LNCaP clone FGC (cell line): Measurements from ENCODE around the gene EIF4G3.
"Not testable (repeated sequence)": the region's sequence is repeated elsewhere in the genome, so short reads cannot be mapped to it uniquely, and the experiment has no call there.

Source experiments
- DNase-seq: peaks from one replicate; pipeline ENCODE4 v3.0.0-alpha.2; 2011; ENCODE audit warnings: low read depth
- H3K4me3 ChIP-seq: 2 replicates; pipeline ENCODE4 v1.5.1; 2011; ENCODE audit warnings: mild to moderate bottlenecking, low read depth, low read length, control low read depth
- TF ChIP-seq, protein P1 (sequence below): IDR thresholded peaks from 2 replicates; pipeline ENCODE4 v1.5.1; 2012; ENCODE audit warnings: mild to moderate bottlenecking; ENCODE audit not compliant: control insufficient read depth, insufficient read depth; ENCODE audit errors: extremely low read depth

The EIF4G3 gene

DNA sequence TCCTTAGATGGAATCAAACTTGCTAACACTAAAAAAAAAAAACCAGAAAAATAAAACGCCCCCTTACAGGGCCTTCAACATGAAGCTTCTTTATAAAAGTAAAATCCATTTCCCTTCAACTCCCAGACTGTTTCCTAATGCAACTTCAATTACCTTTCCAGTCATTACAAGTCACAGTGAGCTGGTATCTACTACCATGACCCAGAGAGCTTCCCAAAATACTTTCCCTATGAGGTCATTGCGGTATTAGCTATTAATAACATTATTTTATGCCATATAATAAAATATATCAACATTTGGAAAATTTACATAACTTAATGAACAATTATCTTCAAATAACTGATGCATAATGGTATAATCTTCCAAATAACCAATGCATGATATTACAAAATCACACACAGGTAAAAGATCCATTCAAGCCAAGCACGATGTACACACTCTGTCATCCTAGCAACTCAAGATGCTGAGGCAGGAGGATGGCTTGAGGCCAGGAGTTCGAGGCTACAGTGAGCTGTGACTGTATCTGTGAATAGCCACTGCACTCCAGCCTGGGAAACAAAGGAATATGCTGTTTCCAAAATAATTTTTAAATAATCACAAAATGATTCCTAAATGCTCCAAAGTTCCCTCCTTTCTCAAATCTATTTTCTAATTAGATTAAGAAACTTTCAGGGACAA, 24.1 kb downstream of the EIF4G3 start:
- DNase-seq, result no peak
- TF ChIP-seq, protein P1, sequence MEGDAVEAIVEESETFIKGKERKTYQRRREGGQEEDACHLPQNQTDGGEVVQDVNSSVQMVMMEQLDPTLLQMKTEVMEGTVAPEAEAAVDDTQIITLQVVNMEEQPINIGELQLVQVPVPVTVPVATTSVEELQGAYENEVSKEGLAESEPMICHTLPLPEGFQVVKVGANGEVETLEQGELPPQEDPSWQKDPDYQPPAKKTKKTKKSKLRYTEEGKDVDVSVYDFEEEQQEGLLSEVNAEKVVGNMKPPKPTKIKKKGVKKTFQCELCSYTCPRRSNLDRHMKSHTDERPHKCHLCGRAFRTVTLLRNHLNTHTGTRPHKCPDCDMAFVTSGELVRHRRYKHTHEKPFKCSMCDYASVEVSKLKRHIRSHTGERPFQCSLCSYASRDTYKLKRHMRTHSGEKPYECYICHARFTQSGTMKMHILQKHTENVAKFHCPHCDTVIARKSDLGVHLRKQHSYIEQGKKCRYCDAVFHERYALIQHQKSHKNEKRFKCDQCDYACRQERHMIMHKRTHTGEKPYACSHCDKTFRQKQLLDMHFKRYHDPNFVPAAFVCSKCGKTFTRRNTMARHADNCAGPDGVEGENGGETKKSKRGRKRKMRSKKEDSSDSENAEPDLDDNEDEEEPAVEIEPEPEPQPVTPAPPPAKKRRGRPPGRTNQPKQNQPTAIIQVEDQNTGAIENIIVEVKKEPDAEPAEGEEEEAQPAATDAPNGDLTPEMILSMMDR, result no peak
- no peak overlapping the region for H3K4me3 ChIP-seq

DNA sequence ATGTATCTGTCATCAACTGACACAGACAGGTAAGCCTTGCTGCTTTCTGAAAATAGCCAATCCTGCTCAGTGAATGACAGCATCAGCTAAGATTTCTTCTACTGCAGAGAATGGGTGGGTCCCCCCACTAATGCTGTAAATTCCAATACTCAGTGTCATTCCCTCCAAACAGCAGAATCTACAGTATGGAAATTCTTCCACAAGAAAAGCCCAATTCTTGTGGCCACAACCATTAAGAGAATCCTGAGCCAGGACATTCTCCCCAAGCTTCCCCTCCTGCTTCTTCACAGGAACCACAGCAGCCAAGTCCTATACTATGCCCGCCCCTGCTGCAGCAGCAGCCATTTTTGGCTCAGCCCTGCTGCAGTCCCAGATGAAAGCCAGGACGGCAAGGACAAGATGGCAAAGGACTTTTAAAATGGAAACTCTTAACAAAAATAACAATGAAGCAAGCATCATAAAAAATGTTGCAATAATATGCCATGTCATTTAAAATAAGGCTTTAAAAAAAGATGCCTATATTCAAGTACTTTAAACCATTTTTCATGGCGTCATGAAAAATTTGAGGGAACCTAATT, 26.8 kb downstream of the EIF4G3 start:
- TF ChIP-seq, protein P1, result no peak
- no peak for DNase-seq
- no peak overlapping the region for H3K4me3 ChIP-seq

DNA sequence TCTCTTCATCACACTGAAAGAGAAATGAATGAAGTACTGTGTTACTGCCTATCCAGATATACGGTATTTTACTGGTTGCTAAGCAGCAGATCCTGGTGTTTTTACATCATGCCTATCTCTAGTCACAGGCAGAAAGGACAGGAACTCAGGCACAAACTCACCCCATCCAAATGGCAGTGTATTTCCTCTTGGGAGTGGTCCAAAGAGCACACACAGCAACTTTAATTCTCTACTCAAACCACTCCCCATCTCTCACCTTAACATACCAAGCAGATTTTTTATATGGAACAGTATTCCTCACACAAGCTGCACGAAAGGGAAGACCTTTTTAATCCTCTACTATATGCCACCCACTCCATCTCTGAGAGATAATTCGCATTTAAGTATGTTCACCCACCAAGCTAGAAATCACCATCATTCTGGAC, 27.3 kb downstream of the EIF4G3 start:
- TF ChIP-seq, protein P1, result no peak
- H3K4me3 ChIP-seq, result no peak overlapping the region
- peak; percentile 75 for DNase-seq

DNA sequence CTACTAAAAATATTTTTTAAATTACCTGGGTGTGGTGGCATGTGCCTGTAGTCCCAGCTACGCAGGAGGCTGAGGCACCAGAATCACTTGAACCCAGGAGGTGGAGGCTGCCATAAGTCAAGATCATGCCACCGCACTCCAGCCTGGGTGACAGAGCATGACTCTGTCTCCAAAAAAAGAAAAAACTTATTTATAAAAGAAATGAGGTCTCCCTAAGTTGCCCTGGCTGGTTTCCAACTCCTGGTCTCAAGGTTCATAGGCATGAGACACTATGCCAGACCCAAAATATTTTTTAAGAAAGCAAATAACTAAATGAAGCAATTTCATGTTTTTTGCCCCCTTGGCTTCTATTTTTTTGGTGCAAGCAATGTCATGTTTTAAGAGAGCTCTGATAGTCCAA, 32.9 kb downstream of the EIF4G3 start:
- TF ChIP-seq, protein P1, result no peak
- no peak overlapping the region for H3K4me3 ChIP-seq
- DNase-seq, result no peak

DNA sequence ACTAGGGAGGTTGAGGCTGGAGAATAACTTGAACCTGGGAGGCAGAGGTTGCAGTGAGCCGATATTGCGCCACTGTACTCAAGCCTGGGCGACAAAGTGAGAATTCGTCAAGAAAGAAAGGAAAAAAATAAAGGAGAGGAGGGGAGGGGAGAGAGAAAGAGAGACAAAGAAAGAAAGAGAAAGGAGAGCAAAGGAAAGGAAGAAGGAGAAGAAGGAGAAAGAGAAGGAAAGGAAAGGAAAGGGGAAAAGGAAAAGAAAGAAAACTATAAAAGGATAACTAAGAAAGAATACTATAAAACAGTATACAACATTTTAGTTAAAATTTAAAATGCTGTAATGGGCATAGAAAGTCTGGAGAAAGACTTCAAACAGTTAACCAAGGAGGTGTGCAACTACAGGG, 33.6 kb downstream of the EIF4G3 start:
- DNase-seq, result no peak
- no peak overlapping the region for H3K4me3 ChIP-seq
- TF ChIP-seq, protein P1, result no peak

DNA sequence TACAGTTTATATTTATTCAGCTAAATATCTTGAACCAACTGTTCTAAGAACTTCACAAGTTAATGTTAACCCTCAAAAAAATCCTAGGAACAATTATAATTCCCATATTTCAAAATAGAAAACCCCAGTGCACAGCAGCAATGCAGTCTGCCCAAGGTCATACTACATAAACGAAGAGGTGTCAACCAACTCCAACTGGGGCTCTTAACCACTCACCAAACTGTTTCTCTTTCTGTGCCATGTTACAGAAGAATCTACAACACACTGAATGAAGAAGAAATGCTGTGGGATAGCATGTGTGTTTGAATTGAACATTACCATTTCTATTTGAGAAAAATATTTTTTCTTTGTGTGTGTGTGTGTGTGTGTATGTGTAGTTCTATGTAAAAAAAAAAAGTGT, 35.7 kb downstream of the EIF4G3 start:
- DNase-seq, result no peak
- no peak overlapping the region for H3K4me3 ChIP-seq
- TF ChIP-seq, protein P1, result no peak

DNA sequence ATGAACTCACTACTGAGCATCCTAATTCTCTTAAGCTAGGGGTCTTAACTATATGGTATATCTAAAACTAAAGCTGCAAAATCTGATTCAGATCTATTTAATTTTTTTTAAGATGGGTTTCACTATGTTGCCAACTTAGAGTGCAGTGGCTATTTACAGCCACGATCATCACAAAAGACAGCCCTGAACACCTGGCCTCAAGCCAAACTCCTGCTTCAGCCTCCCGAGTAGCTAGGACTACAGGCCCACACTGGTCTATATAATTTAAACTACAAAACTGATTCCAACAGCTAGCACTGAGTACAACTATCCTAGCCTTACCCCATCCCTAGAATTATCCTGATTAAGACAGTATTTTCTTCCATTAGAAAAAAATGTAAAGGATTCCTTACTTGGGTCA, 37.1 kb downstream of the EIF4G3 start:
- DNase-seq, result no peak
- TF ChIP-seq, protein P1, result no peak
- no peak overlapping the region for H3K4me3 ChIP-seq

DNA sequence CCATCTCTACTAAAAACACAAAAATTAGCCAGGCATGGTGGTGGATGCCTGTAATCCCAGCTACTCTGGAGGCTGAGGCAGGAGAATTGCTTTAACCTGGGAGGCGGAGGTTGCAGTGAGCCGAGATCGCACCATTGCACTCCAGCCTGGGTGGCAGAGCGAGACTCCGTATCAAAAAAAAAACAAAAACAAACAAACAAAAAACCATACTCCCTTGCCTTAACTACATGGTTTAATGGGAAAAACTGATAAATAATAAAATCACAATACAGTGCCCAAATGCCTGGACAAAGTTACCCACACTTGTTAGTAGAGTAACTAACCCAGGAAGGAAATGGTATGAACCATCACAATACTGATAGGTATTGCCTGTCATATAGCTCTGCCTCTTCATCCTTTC, 40.4 kb downstream of the EIF4G3 start:
- not testable (repeated sequence) for DNase-seq, H3K4me3 ChIP-seq
